Sigmoid colon (tissue), 4 donors: Measurements from ENCODE around the gene IQCF6.

Experiments used
- EP300 ChIP-seq, 4 donors: sonication (generic); formaldehyde crosslinking; IDR thresholded peaks; one replicate each; pipeline ENCODE4 v1.6.1; 2017; ENCODE audit warnings: antibody characterized with exemption in 4 of 4
- POLR2A ChIP-seq, 2 donors: fragments of 450-650 bp; IDR thresholded peaks; one replicate each; pipeline ENCODE4 v1.6.1; 2016; ENCODE audit warnings: antibody characterized with exemption in 2 of 2, mild to moderate bottlenecking in 2 of 2, moderate library complexity in 2 of 2
- TF ChIP-seq, protein P1 (sequence below), 4 experiments: fragments of 450-650 bp in 3 of 4; fragments of 200-600 bp in 1 of 4; IDR thresholded peaks; one replicate each; pipeline ENCODE4 v1.5.1; 2016 to 2019; ENCODE audit warnings: antibody characterized with exemption in 4 of 4, mild to moderate bottlenecking in 3 of 4, moderate library complexity in 2 of 4

- TF ChIP-seq, protein P1, sequence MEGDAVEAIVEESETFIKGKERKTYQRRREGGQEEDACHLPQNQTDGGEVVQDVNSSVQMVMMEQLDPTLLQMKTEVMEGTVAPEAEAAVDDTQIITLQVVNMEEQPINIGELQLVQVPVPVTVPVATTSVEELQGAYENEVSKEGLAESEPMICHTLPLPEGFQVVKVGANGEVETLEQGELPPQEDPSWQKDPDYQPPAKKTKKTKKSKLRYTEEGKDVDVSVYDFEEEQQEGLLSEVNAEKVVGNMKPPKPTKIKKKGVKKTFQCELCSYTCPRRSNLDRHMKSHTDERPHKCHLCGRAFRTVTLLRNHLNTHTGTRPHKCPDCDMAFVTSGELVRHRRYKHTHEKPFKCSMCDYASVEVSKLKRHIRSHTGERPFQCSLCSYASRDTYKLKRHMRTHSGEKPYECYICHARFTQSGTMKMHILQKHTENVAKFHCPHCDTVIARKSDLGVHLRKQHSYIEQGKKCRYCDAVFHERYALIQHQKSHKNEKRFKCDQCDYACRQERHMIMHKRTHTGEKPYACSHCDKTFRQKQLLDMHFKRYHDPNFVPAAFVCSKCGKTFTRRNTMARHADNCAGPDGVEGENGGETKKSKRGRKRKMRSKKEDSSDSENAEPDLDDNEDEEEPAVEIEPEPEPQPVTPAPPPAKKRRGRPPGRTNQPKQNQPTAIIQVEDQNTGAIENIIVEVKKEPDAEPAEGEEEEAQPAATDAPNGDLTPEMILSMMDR (IDR thresholded peaks at IDR 0.05), result no peak
- TF ChIP-seq POLR2A (IDR thresholded peaks at IDR 0.05) (no peak), EP300 (IDR thresholded peaks at IDR 0.05) (no peak)
Measured at GRCh38 chr3:51773529-51774056, 5.4 kb downstream of the IQCF6 start.
